NT2/D1 (cell line): ENCODE data around the gene PLRG1.

ENCODE experiments used
- SUZ12 ChIP-seq: IDR thresholded peaks from 2 replicates; pipeline ENCODE4 v1.6.1; 2011; ENCODE audit not compliant: insufficient read length, insufficient read depth; ENCODE audit errors: extremely low read depth
- YY1 ChIP-seq: IDR thresholded peaks from 2 replicates; pipeline ENCODE4 v1.6.1; 2011; ENCODE audit not compliant: insufficient read length, insufficient read depth
- ZNF274 ChIP-seq: IDR thresholded peaks from 2 replicates; pipeline ENCODE4 v1.6.1; 2011; ENCODE audit warnings: mild to moderate bottlenecking, low read depth, low read length

- TF ChIP-seq YY1 (no peak), SUZ12 (no peak), ZNF274 (no peak)
Measured at GRCh38 chr4:154579927-154580326, 29.7 kb upstream of the PLRG1 start.
